Erythroblast (primary cell): ENCODE measurements around the gene NEXN.

Source experiments
- DNase-seq, 2 experiments: peaks; one replicate each; lab custom pipeline; 2025; lab: John Stamatoyannopoulos, UW
- GATA1 ChIP-seq: IDR thresholded peaks from 2 replicates; pipeline ENCODE4 v1.6.1; 2011; ENCODE audit warnings: low read depth, mild to moderate bottlenecking, control low read depth, low read length, moderate library complexity
- POLR2A ChIP-seq: IDR thresholded peaks from 2 replicates; pipeline ENCODE4 v1.6.1; 2011; ENCODE audit warnings: mild to moderate bottlenecking, low read length

NEXN gene

DNA sequence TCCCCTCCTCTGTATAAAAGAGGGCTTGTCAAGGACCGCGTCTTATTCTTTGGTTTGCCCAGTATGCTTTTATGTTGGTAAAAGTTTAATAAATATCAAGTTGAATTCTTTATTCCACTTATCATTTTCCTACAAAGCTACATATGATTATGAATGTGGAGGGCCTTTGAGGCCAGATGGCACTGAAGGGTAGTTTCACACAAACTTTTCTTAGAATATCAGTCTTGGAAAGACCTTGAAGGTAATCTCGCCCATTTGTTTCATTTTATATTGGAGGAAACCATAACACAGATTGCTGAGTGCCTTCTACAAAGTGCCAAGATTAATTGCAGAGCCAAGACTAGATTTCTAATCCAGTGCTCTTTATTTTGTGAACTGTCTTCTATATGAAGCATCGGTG is 96.2 kb downstream of the NEXN start:
- TF ChIP-seq GATA1 = no peak
- TF ChIP-seq POLR2A = no peak
- no peak for DNase-seq

DNA sequence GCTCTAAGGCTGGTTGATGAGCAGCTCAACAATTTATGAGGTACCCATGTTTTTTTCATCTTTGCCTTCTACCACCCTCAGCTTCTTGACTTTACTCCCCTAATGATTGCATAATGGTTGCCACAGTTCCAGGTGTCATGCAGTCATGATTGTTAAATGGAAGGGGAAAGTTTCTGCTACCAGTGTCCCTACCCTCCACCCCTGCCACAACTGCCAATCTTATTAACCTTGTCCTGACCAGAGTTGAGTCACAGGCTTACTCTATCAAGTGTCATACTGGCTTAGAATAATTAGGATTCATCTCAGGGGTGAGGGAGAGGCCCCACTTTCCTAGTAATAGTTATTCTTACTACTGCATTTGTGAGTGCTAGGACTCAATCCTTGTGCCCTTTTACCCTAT is 98.4 kb downstream of the NEXN start:
- no peak for DNase-seq
- TF ChIP-seq POLR2A = no peak
- TF ChIP-seq GATA1 = no peak

DNA sequence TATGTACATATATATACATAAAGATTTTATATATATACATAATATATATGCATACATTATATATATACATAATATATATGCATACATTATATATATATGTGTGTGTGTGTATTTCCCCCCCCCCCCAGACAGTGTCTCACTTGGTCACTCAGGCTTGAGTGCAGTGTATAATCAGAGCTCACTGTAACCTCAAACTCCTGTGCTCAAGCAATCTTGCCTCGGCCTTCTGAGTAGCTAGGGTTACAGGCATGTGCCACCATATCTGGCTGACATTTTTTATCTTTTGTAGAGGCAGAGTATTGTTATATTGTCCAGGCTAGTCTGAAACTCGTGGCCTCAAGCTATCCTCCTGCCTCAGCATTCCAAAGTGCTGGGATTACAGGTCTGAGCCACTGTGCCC is 99.5 kb downstream of the NEXN start:
- TF ChIP-seq POLR2A (no peak), GATA1 (no peak)
- no peak for DNase-seq

DNA sequence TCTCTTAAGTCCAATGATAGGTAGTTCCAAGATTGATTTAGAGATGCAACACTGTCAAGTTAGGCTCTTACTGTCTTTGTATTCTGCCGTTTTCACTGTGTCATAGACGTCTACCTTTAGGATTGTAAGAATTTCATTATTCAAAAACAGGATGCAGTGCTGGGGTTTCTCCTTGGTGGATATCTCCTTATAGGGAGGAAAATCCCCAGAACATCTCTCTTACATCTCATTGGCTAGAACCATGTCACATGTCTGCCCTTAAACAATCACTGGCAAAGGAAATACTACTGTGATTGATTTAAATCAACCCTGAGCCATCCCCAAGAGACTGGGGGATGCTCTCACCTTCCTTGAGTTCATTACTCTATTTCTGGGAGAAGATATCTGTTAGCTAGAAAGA is 101.3 kb downstream of the NEXN start:
- TF ChIP-seq POLR2A = no peak
- no peak for TF ChIP-seq GATA1
- DNase-seq = no peak

DNA sequence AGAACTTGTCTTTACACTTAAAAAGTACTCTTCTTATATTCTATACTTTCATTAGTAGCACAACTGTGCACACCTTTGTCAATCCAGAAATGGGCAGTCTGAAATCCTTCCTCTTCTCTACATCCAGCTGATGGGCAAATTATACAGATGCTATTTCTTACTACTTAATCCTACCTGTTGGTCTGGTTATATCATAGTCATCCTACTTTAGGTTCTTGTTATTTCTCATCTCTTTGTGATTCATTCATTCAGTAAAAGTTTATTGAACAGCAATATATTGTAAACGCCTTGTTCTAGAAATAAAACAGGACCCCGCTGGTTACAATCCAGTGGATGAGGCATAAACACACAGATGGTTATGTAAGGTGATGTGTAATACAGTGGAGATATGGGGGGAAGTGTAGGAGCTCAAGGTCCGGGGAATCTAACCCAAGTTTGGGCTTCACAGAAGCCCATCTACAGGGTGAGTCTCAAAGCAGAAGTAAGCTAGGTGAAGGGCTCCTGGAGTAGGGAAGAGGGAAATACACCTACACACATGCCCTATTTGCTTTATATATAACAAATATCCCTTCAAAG is 102.3 kb downstream of the NEXN start:
- DNase-seq = no peak
- TF ChIP-seq POLR2A (no peak), GATA1 (no peak)

DNA sequence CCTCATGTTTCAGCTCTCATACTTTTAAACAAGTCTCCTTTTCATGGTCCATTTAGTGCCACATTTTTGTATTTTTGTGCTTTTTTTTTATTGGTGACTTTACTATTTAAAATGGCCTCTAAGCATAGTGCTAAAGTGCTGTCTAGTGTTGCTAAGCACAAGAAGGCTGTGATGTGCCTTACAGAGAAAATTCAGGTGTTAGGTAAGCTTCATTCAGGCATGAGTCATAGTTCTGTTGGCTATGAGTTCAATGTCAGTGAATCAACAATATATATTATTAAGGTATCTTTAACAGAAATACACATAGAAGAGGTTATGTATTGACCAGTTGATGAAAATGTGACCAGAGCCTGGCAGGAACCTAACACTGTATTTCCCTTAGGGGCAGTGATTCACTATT is 103.2 kb downstream of the NEXN start:
- no peak for DNase-seq

More for the DNA sequence above, 103.2 kb downstream of the NEXN start:
- TF ChIP-seq GATA1 = no peak
- no peak for TF ChIP-seq POLR2A
